T-helper 2 cell treated with Interferon-gamma antibody and Interleukin-4, amounts not matched to agents 100 ng/mL and 5 ng/mL, for 36 hours (primary cell): Measurements from ENCODE around the gene GRID1. TPM values are rescaled to one million over a fixed set of nuclear protein-coding genes. Genes with fewer than 3 reads are reported as not detected.
"Not testable (repeated sequence)": the region's sequence is repeated elsewhere in the genome, so short reads cannot be mapped to it uniquely, and the experiment has no call there.

Experiments used
- intact Hi-C: fragments of 100-400 bp; cut with micrococcal nuclease; formaldehyde crosslinking; loops from one replicate; pipeline ENCODE4 v1.15.1; 2023
- total RNA-seq: library from RNA; stranded (reverse); gene quantifications from 2 replicates; pipeline ENCODE4 v1.2.3, GENCODE V29; 2022

Gene GRID1
- total RNA-seq, 1 donor from 2014 or later = not detected

- intact Hi-C loops = no loop called here
These were observed 507.6 kb downstream of the GRID1 start for GRCh38 chr10:85858776-85859515.

- intact Hi-C loops = no loop called here
These were observed 508.8 kb downstream of the GRID1 start for GRCh38 chr10:85857791-85858190.

- intact Hi-C loops = no loop called here
These were observed 509.3 kb downstream of the GRID1 start for GRCh38 chr10:85857305-85857704.

GRCh38 chr10:85851934-85852333 lies 514.7 kb downstream of the GRID1 start:
- intact Hi-C loops = no loop called here

GRCh38 chr10:85851325-85851724 lies 515.3 kb downstream of the GRID1 start:
- intact Hi-C loops = no loop called here

GRCh38 chr10:85850736-85851135 lies 515.9 kb downstream of the GRID1 start:
- intact Hi-C loops = no loop called here

- intact Hi-C loops = no loop called here
These were observed 517.3 kb downstream of the GRID1 start for GRCh38 chr10:85849315-85849714.

GRCh38 chr10:85848756-85849155 lies 517.8 kb downstream of the GRID1 start:
- intact Hi-C loops = no loop called here

- intact Hi-C loops = no loop called here
These were observed 519.5 kb downstream of the GRID1 start for GRCh38 chr10:85847085-85847484.

- intact Hi-C loops = not testable (repeated sequence)
These were observed 527.9 kb downstream of the GRID1 start for GRCh38 chr10:85838660-85839059.

GRCh38 chr10:85832988-85833387 lies 533.6 kb downstream of the GRID1 start:
- intact Hi-C loops = no loop called here

- intact Hi-C loops = no loop called here
These were observed 535.2 kb downstream of the GRID1 start for GRCh38 chr10:85831422-85831821.

GRCh38 chr10:85826377-85826776 lies 540.2 kb downstream of the GRID1 start:
- intact Hi-C loops = no loop called here

GRCh38 chr10:85811405-85811804 lies 555.2 kb downstream of the GRID1 start:
- intact Hi-C loops = no loop called here

GRCh38 chr10:85810674-85811073 lies 555.9 kb downstream of the GRID1 start:
- intact Hi-C loops = no loop called here

- intact Hi-C loops = no loop called here
These were observed 571.1 kb downstream of the GRID1 start for GRCh38 chr10:85795460-85795859.

- intact Hi-C loops = no loop called here
These were observed 572.0 kb downstream of the GRID1 start for GRCh38 chr10:85794553-85794952.

GRCh38 chr10:85792533-85792858 lies 574.1 kb downstream of the GRID1 start:
- intact Hi-C loops = no loop called here

GRCh38 chr10:85791818-85792532 lies 574.6 kb downstream of the GRID1 start:
- intact Hi-C loops = no loop called here

- intact Hi-C loops = no loop called here
These were observed 576.4 kb downstream of the GRID1 start for GRCh38 chr10:85789982-85790789.

GRCh38 chr10:85789125-85789524 lies 577.5 kb downstream of the GRID1 start:
- intact Hi-C loops = no loop called here

- intact Hi-C loops = no loop called here
These were observed 578.0 kb downstream of the GRID1 start for GRCh38 chr10:85788570-85788969.
